Osteocyte (in vitro differentiated cells): ENCODE measurements around the gene TCL1B. TPM values are rescaled to one million over a fixed set of nuclear protein-coding genes. Genes with fewer than 3 reads are reported as not detected.

Experiments used
- DNase-seq: peaks from one replicate; pipeline ENCODE4 v3.0.0; 2021; ENCODE audit warnings: mixed read lengths; ENCODE audit not compliant: unreplicated experiment; ENCODE audit errors: extremely low spot score
- H3K27ac Mint-ChIP-seq: one replicate; pipeline ENCODE4 v1.8.0; 2021; ENCODE audit warnings: mild to moderate bottlenecking, mixed read lengths; ENCODE audit not compliant: unreplicated experiment
- H3K27me3 Mint-ChIP-seq: one replicate; pipeline ENCODE4 v1.8.0; 2021; ENCODE audit warnings: mixed read lengths; ENCODE audit not compliant: unreplicated experiment
- H3K36me3 Mint-ChIP-seq: one replicate; pipeline ENCODE4 v1.8.0; 2021; ENCODE audit warnings: mixed read lengths; ENCODE audit not compliant: unreplicated experiment
- H3K4me1 Mint-ChIP-seq: one replicate; pipeline ENCODE4 v1.8.0; 2021; ENCODE audit warnings: mixed read lengths; ENCODE audit not compliant: unreplicated experiment
- H3K4me3 Mint-ChIP-seq: one replicate; pipeline ENCODE4 v1.8.0; 2021; ENCODE audit warnings: mild to moderate bottlenecking, moderate library complexity, mixed read lengths; ENCODE audit not compliant: unreplicated experiment
- H3K9me3 Mint-ChIP-seq: one replicate; pipeline ENCODE4 v1.8.0; 2021; ENCODE audit warnings: mixed read lengths; ENCODE audit not compliant: unreplicated experiment
- CTCF ChIP-seq: fragments of 200-600 bp; sonication (generic); IDR thresholded peaks from 2 replicates; pipeline ENCODE4 v1.5.0; 2021; ENCODE audit warnings: antibody characterized with exemption, mild to moderate bottlenecking, moderate library complexity
- total RNA-seq: library from RNA; stranded (reverse); gene quantifications from 2 replicates; pipeline ENCODE4 v1.2.1, GENCODE V29; 2021

Gene TCL1B
- total RNA-seq, 1 donor from 2014 or later = not detected

- TF ChIP-seq CTCF = no peak
- no peak overlapping the region for H3K4me3 Mint-ChIP-seq
- H3K36me3 Mint-ChIP-seq = no peaks in the 10 kb centered on the region
- H3K27ac Mint-ChIP-seq = no peak overlapping the region
- no peaks in the 10 kb centered on the region for H3K4me1 Mint-ChIP-seq
- H3K27me3 Mint-ChIP-seq = peaks cover 6% of the 10 kb centered on the region
- DNase-seq = no peak
- peaks cover 17% of the 10 kb centered on the region for H3K9me3 Mint-ChIP-seq
Measured at GRCh38 chr14:95677179-95677835, 8.9 kb upstream of the TCL1B start.

- Mint-ChIP-seq H3K27me3 (peaks cover 4% of the 10 kb centered on the region), H3K27ac (no peak overlapping the region), H3K36me3 (no peaks in the 10 kb centered on the region), H3K4me3 (no peak overlapping the region), H3K9me3 (peaks cover 17% of the 10 kb centered on the region), H3K4me1 (no peaks in the 10 kb centered on the region)
- no peak for DNase-seq
- TF ChIP-seq CTCF = no peak
Measured at GRCh38 chr14:95679148-95679815, 6.9 kb upstream of the TCL1B start.

- no peaks in the 10 kb centered on the region for H3K36me3 Mint-ChIP-seq
Measured at GRCh38 chr14:95679998-95680735, 6.1 kb upstream of the TCL1B start.

GRCh38 chr14:95681153-95681552, 5.1 kb upstream of the TCL1B start:
- Mint-ChIP-seq H3K4me1 (no peaks in the 10 kb centered on the region), H3K27me3 (peaks cover 4% of the 10 kb centered on the region), H3K4me3 (no peak overlapping the region), H3K27ac (no peak overlapping the region), H3K36me3 (no peaks in the 10 kb centered on the region), H3K9me3 (peaks cover 12% of the 10 kb centered on the region)
- no peak for TF ChIP-seq CTCF
- DNase-seq = no peak

More at GRCh38 chr14:95679998-95680735, 6.1 kb upstream of the TCL1B start:
- peaks cover 4% of the 10 kb centered on the region for H3K27me3 Mint-ChIP-seq
- DNase-seq = no peak
- H3K27ac Mint-ChIP-seq = no peak overlapping the region
- H3K4me1 Mint-ChIP-seq = no peaks in the 10 kb centered on the region
- H3K4me3 Mint-ChIP-seq = no peak overlapping the region
- peaks cover 17% of the 10 kb centered on the region for H3K9me3 Mint-ChIP-seq
- no peak for TF ChIP-seq CTCF

GRCh38 chr14:95683793-95684192, 2.4 kb upstream of the TCL1B start:
- Mint-ChIP-seq H3K36me3 (no peaks in the 10 kb centered on the region), H3K4me1 (peaks cover 3% of the 10 kb centered on the region), H3K27me3 (peaks cover 4% of the 10 kb centered on the region), H3K4me3 (no peak overlapping the region), H3K27ac (no peak overlapping the region), H3K9me3 (peaks cover 10% of the 10 kb centered on the region)
- TF ChIP-seq CTCF = peak; percentile 18
- no peak for DNase-seq
